Measurements from ENCODE around the gene SNTG2. TPM values are rescaled to one million over a fixed set of nuclear protein-coding genes. Genes with fewer than 3 reads are reported as not detected.

The SNTG2 gene
- total and polyA plus RNA-seq, 2 experiments from 2014 or later = 0.66 to 1.0 TPM

- DNase-seq (ENCODE audit: low read depth in 1 of 2, low spot score in 1 of 2) = no peak
- H3K27ac ChIP-seq = no peak overlapping the region
- H3K36me3 ChIP-seq = no peaks in the 10 kb centered on the region
- no peak overlapping the region for H3K4me3 ChIP-seq
- H3K4me1 ChIP-seq (ENCODE audit: low read depth) = peaks cover 4% of the 10 kb centered on the region
- H3K27me3 ChIP-seq = no peaks in the 10 kb centered on the region
- no peaks in the 10 kb centered on the region for H3K9me3 ChIP-seq (ENCODE audit: low read depth)
- TF ChIP-seq, protein P1, sequence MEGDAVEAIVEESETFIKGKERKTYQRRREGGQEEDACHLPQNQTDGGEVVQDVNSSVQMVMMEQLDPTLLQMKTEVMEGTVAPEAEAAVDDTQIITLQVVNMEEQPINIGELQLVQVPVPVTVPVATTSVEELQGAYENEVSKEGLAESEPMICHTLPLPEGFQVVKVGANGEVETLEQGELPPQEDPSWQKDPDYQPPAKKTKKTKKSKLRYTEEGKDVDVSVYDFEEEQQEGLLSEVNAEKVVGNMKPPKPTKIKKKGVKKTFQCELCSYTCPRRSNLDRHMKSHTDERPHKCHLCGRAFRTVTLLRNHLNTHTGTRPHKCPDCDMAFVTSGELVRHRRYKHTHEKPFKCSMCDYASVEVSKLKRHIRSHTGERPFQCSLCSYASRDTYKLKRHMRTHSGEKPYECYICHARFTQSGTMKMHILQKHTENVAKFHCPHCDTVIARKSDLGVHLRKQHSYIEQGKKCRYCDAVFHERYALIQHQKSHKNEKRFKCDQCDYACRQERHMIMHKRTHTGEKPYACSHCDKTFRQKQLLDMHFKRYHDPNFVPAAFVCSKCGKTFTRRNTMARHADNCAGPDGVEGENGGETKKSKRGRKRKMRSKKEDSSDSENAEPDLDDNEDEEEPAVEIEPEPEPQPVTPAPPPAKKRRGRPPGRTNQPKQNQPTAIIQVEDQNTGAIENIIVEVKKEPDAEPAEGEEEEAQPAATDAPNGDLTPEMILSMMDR (IDR thresholded peaks at IDR 0.05; ENCODE audit: low read depth, low read length) = no peak
Observed at GRCh38 chr2:1237783-1238182, 287.1 kb downstream of the SNTG2 start.

- TF ChIP-seq, protein P1 (IDR thresholded peaks at IDR 0.05; ENCODE audit: low read depth, low read length) = no peak
- Histone ChIP-seq H3K9me3 (ENCODE audit: low read depth) (no peaks in the 10 kb centered on the region), H3K36me3 (no peaks in the 10 kb centered on the region), H3K4me1 (ENCODE audit: low read depth) (peaks cover 4% of the 10 kb centered on the region), H3K27me3 (no peaks in the 10 kb centered on the region), H3K27ac (no peak overlapping the region), H3K4me3 (no peak overlapping the region)
- DNase-seq (ENCODE audit: low read depth in 1 of 2, low spot score in 1 of 2) = no peak
Observed at GRCh38 chr2:1238598-1239138, 288.0 kb downstream of the SNTG2 start.

DNA sequence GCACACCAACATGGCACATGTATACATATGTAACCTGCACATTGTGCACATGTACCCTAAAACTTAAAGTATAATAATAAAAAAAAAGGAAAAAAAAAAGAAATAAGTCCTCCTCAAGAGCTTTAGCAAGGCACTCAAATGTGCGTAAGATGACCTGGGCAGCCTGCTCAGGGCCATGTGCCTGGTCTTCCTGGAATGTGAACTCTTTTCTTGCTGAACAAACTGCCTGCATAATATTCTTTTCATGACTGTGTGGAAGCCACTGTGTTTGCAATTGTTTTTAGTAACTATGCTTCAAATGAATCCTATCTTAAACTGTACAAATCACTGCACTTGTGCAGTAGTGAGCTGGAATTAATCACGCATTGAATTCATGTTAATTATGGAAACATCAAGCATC, 294.5 kb downstream of the SNTG2 start:
- Histone ChIP-seq H3K27ac (no peak overlapping the region), H3K27me3 (no peaks in the 10 kb centered on the region), H3K4me3 (no peak overlapping the region), H3K36me3 (no peaks in the 10 kb centered on the region), H3K9me3 (ENCODE audit: low read depth) (no peaks in the 10 kb centered on the region), H3K4me1 (ENCODE audit: low read depth) (peaks cover 4% of the 10 kb centered on the region)
- no peak for DNase-seq (ENCODE audit: low read depth in 1 of 2, low spot score in 1 of 2)
- TF ChIP-seq, protein P1 (IDR thresholded peaks at IDR 0.05; ENCODE audit: low read depth, low read length) = no peak

DNA sequence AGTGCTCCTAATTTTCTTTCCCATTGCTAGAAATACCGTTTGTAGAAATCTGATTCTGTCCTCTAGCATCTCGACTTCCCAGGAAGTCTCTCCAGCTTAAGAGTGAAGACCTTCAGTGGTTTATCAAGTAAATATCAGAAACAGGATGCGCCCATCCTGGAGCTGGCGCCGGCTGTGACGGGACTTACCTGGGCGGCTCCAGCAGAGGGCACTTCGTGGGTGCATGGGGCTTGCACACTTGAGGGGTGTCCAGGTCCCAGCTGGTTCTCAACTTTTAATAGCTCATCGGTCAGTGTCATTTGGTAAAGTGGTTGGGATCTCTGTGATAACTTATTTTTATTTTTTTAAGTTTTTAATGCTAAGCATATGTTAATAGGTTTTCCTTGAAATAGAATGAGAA, 295.6 kb downstream of the SNTG2 start:
- H3K36me3 ChIP-seq = no peaks in the 10 kb centered on the region
- TF ChIP-seq, protein P1 (IDR thresholded peaks at IDR 0.05; ENCODE audit: low read depth, low read length) = no peak

GRCh38 chr2:1246991-1247390, 296.3 kb downstream of the SNTG2 start:
- H3K27me3 ChIP-seq = no peaks in the 10 kb centered on the region
- H3K36me3 ChIP-seq = no peaks in the 10 kb centered on the region
- H3K4me1 ChIP-seq (ENCODE audit: low read depth) = no peaks in the 10 kb centered on the region
- no peaks in the 10 kb centered on the region for H3K9me3 ChIP-seq (ENCODE audit: low read depth)
- TF ChIP-seq, protein P1 (IDR thresholded peaks at IDR 0.05; ENCODE audit: low read depth, low read length) = no peak
- H3K27ac ChIP-seq = no peak overlapping the region
- no peak overlapping the region for H3K4me3 ChIP-seq
- DNase-seq (ENCODE audit: low read depth in 1 of 2, low spot score in 1 of 2) = no peak

More for the DNA sequence above, 295.6 kb downstream of the SNTG2 start:
- Histone ChIP-seq H3K27me3 (no peaks in the 10 kb centered on the region), H3K9me3 (ENCODE audit: low read depth) (no peaks in the 10 kb centered on the region), H3K4me1 (ENCODE audit: low read depth) (peaks cover under 1% of the 10 kb centered on the region), H3K27ac (no peak overlapping the region), H3K4me3 (no peak overlapping the region)
- DNase-seq (ENCODE audit: low read depth in 1 of 2, low spot score in 1 of 2) = no peak

Measured in cardiac muscle cell (in vitro differentiated cells and primary cell).